Sigmoid colon (tissue), 4 donors: ENCODE measurements around the gene PARL.

ENCODE experiments used
- EP300 ChIP-seq, 4 donors: sonication (generic); formaldehyde crosslinking; IDR thresholded peaks; one replicate each; pipeline ENCODE4 v1.6.1; 2017; ENCODE audit warnings: antibody characterized with exemption in 4 of 4
- POLR2A ChIP-seq, 2 donors: fragments of 450-650 bp; IDR thresholded peaks; one replicate each; pipeline ENCODE4 v1.6.1; 2016; ENCODE audit warnings: antibody characterized with exemption in 2 of 2, mild to moderate bottlenecking in 2 of 2, moderate library complexity in 2 of 2
- TF ChIP-seq, protein P1 (sequence below), 4 experiments: fragments of 450-650 bp in 3 of 4; fragments of 200-600 bp in 1 of 4; IDR thresholded peaks; one replicate each; pipeline ENCODE4 v1.5.1; 2016 to 2019; ENCODE audit warnings: antibody characterized with exemption in 4 of 4, mild to moderate bottlenecking in 3 of 4, moderate library complexity in 2 of 4

DNA sequence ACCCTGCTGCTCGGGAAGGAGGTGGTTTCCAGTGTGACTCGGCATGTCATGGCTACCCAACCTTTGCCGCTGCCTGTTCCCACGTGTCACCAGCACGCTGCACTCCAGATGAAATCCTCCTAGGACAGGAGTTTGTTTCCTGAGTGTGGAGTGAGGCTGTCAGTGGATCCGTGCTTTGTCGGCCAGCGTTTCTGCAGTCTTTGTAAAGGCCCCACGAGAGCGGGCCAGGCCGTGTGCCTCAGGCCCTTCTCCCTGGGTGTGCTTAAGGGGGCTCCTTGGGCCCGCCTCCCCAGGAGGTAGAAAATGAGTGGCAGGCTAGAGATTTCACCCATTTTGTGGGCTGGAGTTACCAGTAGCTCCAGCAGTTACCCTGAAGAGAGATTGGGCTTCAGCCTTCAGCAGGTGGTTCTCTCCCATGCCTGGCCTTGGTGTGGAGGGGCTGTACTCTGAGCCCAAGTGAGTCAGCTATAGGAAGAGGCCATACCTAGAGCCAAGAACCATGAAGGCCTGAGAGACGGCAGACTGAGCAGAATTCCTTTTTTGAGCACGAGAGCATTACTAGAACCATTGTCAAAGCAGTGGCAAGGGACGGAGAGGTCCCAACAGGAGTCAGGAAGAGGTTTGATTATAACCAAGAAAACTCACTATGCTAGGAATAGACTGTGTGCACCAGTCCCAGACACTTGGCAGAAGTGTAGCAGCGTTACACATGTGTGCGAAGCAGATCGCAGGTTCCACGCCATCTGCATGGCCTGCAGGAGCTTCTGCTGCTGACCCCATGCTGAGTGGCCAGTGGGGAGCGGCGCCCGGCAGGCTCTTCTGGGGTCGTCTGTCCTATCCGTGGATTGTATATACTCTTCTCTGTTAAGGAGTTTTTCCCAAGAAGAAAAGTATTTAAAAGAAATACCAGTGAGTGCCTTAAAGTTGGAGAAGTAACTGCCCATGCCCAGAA, 73.8 kb downstream of the PARL start:
- TF ChIP-seq EP300 (IDR thresholded peaks at IDR 0.05) (no peak), POLR2A (IDR thresholded peaks at IDR 0.05) (no peak)
- TF ChIP-seq, protein P1, sequence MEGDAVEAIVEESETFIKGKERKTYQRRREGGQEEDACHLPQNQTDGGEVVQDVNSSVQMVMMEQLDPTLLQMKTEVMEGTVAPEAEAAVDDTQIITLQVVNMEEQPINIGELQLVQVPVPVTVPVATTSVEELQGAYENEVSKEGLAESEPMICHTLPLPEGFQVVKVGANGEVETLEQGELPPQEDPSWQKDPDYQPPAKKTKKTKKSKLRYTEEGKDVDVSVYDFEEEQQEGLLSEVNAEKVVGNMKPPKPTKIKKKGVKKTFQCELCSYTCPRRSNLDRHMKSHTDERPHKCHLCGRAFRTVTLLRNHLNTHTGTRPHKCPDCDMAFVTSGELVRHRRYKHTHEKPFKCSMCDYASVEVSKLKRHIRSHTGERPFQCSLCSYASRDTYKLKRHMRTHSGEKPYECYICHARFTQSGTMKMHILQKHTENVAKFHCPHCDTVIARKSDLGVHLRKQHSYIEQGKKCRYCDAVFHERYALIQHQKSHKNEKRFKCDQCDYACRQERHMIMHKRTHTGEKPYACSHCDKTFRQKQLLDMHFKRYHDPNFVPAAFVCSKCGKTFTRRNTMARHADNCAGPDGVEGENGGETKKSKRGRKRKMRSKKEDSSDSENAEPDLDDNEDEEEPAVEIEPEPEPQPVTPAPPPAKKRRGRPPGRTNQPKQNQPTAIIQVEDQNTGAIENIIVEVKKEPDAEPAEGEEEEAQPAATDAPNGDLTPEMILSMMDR (IDR thresholded peaks at IDR 0.05) = no peak
